Measurements from ENCODE around the gene MACROH2A1.

MACROH2A1 gene

GRCh38 chr5:135320718-135321484 lies 78.1 kb downstream of the MACROH2A1 start:
- DNase-seq (ENCODE audit: insufficient read length, low spot score) (no peak), FAIRE-seq (no peak)

GRCh38 chr5:135319928-135320606 lies 79.0 kb downstream of the MACROH2A1 start:
- DNase-seq (ENCODE audit: insufficient read length, low spot score): no peak

GRCh38 chr5:135319458-135319857 lies 79.6 kb downstream of the MACROH2A1 start:
- no peak for FAIRE-seq

More at GRCh38 chr5:135319928-135320606, 79.0 kb downstream of the MACROH2A1 start:
- FAIRE-seq: no peak

GRCh38 chr5:135318924-135319323 lies 80.1 kb downstream of the MACROH2A1 start:
- DNase-seq (ENCODE audit: insufficient read length, low spot score) (no peak), FAIRE-seq (no peak)

More at GRCh38 chr5:135319458-135319857, 79.6 kb downstream of the MACROH2A1 start:
- DNase-seq (ENCODE audit: insufficient read length, low spot score): no peak

GRCh38 chr5:135318037-135318436 lies 81.0 kb downstream of the MACROH2A1 start:
- DNase-seq (ENCODE audit: insufficient read length, low spot score) (no peak), FAIRE-seq (no peak)

DNA sequence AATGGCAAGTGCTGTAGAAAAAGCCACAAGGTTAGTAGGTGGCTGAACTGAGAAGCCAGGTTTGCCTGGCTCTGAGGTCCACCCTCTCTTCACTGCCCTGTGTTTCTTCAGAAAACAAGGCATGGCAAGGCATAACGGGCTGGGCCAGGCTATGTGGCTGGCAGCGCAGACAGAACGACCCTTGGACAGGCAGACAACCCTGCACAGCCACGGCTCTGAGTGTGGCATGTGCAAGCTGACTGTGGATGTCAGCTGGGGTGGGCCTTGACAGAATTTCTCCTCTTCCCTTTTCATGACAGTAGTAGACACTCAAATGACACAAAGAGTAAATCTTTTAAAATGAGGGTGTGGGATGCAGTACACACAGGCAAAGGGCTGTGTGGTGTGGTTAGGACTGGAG lies 81.7 kb downstream of the MACROH2A1 start:
- FAIRE-seq (no peak), DNase-seq (ENCODE audit: insufficient read length, low spot score) (no peak)

DNA sequence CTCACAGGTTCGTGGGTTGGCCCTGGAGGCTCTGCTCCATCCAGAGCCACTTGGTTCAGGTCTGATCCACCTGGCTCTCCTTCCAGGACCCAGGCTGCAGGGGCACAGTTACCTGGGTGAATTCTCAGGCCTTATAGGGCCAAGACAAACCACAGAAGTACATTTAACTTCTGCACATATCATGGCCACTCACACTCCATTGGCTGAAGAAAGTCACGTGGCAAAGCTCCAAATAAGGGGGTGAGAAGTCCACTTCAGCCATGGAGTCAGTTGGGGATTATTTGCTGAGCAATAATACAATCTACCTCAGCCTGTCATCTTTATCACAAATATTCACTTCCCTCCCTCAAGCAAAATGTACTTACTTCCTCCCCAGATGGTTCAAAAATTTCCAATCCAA lies 83.6 kb downstream of the MACROH2A1 start:
- DNase-seq (ENCODE audit: insufficient read length, low spot score) (no peak), FAIRE-seq (no peak)

DNA sequence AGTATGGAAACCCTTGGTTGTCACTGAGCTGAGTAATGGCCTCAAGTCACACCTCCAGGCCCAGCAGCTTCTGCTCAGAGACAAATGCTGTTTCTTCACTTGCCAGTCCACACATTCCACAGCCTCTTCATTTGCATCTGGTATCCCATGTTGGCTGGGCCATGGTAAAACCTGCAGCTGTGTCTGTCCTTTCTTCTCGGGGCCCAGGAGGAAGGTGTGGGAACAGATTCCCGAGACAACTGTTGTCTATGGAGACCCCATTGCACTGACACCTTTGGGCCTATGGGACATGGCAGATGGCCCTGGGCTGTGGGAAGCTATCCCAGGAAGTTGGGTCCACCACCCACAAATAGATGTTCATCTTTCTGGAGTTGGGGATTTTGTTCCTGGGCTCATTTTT lies 85.1 kb downstream of the MACROH2A1 start:
- DNase-seq (ENCODE audit: insufficient read length, low spot score) (no peak), FAIRE-seq (no peak)

- FAIRE-seq (peak; percentile 39), DNase-seq (ENCODE audit: insufficient read length, low spot score) (no peak)
Observed at GRCh38 chr5:135313405-135313804, 85.6 kb downstream of the MACROH2A1 start.

DNA sequence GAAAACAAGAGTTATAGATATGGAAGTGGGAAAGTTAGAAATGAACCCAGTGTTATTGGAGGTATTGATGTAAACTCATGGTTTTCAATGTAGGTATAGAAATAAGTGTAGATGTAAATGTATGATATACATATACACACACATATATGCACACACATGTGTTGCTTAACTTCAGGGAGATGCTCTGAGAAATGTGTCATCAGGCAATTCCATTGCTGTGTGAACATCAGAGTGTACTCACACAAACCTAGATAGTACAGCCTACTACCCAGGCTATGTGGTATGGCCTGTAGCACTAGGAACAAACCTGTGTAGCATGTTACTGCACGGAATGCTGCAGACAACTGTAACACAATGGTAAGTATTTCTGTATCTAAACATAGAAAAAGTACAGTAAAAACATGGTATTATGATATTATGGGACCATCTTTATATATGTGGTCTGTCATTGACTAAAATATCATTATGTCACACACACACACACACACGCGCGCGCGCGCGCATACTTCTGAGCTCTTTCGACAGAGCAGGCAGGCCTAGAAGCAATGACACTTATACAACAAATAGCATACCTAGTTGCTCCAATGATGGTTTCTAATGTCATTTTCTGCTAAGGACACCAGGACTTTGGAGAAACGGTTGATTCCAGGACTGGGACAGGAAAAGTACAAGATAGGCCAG lies 86.6 kb downstream of the MACROH2A1 start:
- FAIRE-seq: no peak
- DNase-seq (ENCODE audit: insufficient read length, low spot score): no peak

DNA sequence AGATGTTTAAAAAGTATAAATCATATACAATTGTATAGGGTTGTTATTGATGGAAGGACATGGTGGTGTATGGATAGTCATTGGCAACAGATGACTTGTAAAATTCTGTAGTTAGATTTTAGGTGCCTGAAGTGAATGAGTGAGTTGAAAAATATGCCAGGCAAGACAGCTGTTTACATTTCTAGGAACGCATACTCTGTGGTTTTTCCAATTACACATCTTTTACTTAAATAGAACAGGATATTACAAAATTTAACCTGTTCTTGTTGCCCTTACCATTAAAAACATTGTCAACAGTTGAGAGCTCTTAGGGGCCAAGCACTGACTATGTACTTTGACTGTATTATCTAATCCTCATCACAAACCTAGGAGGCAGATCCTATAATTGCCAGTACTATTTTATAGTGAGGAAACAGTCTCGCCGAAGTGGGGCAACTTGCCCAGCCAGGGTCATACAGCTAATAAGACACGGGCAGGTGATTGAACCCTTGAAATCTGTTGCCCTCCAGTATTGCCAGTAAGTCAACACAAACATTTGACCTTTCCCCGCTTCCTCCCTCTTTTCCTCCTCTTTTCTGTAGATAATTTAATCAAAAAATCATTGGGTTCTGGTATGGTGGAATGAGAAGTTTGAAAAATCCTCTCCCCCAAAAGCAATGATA lies 88.6 kb downstream of the MACROH2A1 start:
- no peak for FAIRE-seq
- no peak for DNase-seq (ENCODE audit: insufficient read length, low spot score)

- FAIRE-seq (no peak), DNase-seq (ENCODE audit: insufficient read length, low spot score) (no peak)
Observed at GRCh38 chr5:135309391-135310327, 89.4 kb downstream of the MACROH2A1 start.

- DNase-seq (ENCODE audit: insufficient read length, low spot score): no peak
Observed at GRCh38 chr5:135308752-135309151, 90.3 kb downstream of the MACROH2A1 start.

DNA sequence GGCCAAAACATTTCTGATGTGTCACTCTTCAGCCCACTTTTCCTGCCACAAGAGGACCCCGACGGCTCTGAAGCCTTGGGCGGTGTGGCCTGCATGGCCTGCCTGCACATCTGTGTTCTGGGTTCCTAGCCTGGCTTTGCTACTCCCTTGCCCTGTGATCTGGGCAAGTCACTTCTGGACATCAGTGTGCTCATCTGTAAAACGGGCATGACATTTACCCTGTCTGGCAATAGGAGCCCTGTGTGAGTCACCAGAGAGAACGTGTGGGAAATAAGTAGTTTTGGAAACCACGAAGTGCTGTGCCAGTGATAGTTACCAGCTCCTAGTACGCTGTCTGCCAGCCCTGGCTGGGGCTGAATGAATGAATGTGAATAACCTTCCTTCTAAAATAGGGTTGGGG lies 90.8 kb downstream of the MACROH2A1 start:
- FAIRE-seq: no peak

More at GRCh38 chr5:135308752-135309151, 90.3 kb downstream of the MACROH2A1 start:
- FAIRE-seq: no peak

GRCh38 chr5:135307143-135307903 lies 91.7 kb downstream of the MACROH2A1 start:
- DNase-seq (ENCODE audit: insufficient read length, low spot score) (no peak), FAIRE-seq (no peak)

More for the DNA sequence above, 90.8 kb downstream of the MACROH2A1 start:
- no peak for DNase-seq (ENCODE audit: insufficient read length, low spot score)

DNA sequence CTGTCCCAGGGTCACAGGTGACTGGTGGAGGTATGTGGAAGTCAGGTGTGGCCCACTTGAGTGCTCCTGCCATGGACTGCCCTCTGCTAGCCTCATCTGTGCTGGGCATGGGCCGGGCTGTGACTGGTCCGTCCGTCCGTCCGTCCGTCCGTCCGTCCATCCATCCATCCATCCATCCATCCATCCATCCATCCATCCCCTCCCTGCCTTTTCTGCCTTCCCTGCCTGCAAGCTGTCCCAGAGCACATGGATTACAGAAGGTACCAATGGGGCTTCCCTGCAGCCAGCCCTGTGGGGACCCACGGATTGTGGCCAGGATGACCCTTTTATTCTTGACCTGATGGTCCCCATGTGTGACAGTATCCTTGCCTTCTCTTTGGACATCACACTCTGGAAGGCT lies 92.5 kb downstream of the MACROH2A1 start:
- FAIRE-seq (no peak), DNase-seq (ENCODE audit: insufficient read length, low spot score) (no peak)

- no peak for FAIRE-seq
Observed at GRCh38 chr5:135304352-135305221, 94.4 kb downstream of the MACROH2A1 start.

DNA sequence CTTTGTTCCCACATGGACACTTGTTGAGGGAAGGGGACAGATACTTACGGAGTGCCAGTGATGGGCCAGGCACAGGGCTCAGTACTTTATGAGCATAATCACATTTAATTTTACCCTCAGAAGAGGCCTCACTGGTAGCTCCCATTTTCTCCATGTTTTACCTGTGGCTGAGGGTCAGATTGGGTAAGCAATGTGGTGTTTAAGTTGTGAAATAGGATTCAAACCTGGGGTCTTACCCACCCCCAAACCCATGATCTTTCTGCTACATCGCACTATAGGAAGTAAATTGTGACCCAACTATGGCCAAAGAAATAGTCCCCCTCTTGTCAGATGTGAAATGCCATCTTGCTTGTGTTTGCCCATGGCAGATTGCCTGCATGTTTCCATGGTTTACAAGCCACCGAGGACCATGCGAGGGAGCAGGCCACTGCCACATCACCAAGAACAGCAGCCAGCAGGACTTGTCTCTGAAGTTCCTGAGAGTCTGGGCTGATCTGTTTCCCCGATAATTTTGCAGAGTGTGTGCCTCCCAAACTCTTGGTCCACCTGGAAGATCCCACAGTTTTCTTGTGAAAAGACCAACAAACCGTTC lies 95.4 kb downstream of the MACROH2A1 start:
- DNase-seq (ENCODE audit: insufficient read length, low spot score) (no peak), FAIRE-seq (no peak)

More at GRCh38 chr5:135304352-135305221, 94.4 kb downstream of the MACROH2A1 start:
- no peak for DNase-seq (ENCODE audit: insufficient read length, low spot score)
